ENCODE measurements around the gene CACNA2D4.
"Not testable (repeated sequence)": the region's sequence is repeated elsewhere in the genome, so short reads cannot be mapped to it uniquely, and the experiment has no call there.

Gene CACNA2D4

GRCh38 chr12:1820191-1820895, 98.1 kb downstream of the CACNA2D4 start, which contains the start of gene LRTM2:
TSS of gene LRTM2 (plus strand) at chr12:1820565. CDS start at chr12:1828149, 7,584 bp downstream.
- no peak for TF ChIP-seq ZFX (IDR thresholded peaks at IDR 0.05)
- TF ChIP-seq CTCF (conservative IDR thresholded peaks at IDR 0.05), result no peak
- H3K27ac ChIP-seq, result no peak within 1 kb of the TSS

DNA sequence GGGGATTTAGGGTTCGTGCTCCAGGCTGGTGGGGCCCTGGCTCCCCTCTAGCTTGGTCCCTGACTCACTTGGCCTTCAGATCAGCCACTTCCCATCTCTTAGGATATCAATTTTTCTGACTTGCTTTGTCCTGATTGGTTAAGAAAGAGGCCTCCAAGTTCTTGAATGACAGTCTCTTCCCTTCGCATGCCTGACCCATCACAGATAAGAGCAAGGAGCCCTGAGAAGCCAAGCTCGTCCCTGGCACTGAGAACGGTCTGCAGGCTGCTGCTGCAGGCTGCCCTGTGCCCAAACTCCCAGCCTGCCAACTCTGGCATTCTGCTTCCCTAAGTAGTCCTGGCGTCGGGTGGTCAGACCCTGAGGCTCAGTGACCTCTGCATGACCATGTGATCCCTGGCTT, 98.9 kb downstream of the CACNA2D4 start:
- TF ChIP-seq CTCF (conservative IDR thresholded peaks at IDR 0.05) (no peak), ZFX (IDR thresholded peaks at IDR 0.05) (no peak)

DNA sequence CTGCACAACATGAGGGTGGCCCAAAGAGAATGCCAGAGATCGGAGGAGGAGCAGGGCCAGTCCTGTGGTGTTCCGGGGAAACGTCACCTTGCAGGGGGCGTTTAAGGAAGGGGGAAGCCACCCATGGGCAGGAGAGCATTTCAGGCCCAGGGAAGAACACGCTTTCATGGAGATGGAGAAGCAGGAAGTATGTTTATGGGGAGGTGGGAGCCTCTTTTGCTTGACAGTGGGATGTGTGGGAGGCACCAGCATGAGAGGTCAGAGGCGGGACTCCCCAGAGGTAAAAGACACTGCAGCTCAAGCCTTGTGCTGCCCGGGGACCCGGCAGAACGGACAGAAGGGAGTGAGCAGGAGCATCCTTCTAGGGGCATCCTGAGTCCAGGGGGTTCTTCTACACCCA, 99.4 kb downstream of the CACNA2D4 start:
- no peak overlapping the region for H3K27ac ChIP-seq

More for the DNA sequence above, 98.9 kb downstream of the CACNA2D4 start:
- H3K27ac ChIP-seq, result no peak overlapping the region

DNA sequence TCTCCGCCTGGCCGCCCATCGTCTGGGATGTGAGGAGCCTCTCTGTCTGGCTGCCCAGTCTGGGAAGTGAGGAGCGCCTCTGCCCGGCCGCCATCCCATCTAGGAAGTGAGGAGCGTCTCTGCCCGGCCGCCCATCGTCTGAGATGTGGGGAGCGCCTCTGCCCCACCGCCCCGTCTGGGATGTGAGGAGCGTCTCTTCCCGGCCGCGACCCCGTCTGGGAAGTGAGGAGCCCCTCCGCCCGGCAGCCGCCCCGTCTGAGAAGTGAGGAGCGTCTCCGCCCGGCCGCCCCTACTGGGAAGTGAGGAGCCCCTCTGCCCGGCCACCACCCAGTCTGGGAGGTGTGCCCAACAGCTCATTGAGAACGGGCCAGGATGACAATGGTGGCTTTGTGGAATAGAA, 100.5 kb downstream of the CACNA2D4 start:
- not testable (repeated sequence) for H3K27ac ChIP-seq

More for the DNA sequence above, 99.4 kb downstream of the CACNA2D4 start:
- TF ChIP-seq ZFX (IDR thresholded peaks at IDR 0.05) (no peak), CTCF (conservative IDR thresholded peaks at IDR 0.05) (no peak)

GRCh38 chr12:1816730-1817348, 101.6 kb downstream of the CACNA2D4 start:
- no peak for TF ChIP-seq ZFX (IDR thresholded peaks at IDR 0.05)
- TF ChIP-seq CTCF (conservative IDR thresholded peaks at IDR 0.05), result no peak
- no peak overlapping the region for H3K27ac ChIP-seq

GRCh38 chr12:1815814-1816729, 102.4 kb downstream of the CACNA2D4 start:
- no peak overlapping the region for H3K27ac ChIP-seq
- no peak for TF ChIP-seq ZFX (IDR thresholded peaks at IDR 0.05)
- TF ChIP-seq CTCF (conservative IDR thresholded peaks at IDR 0.05), result no peak

DNA sequence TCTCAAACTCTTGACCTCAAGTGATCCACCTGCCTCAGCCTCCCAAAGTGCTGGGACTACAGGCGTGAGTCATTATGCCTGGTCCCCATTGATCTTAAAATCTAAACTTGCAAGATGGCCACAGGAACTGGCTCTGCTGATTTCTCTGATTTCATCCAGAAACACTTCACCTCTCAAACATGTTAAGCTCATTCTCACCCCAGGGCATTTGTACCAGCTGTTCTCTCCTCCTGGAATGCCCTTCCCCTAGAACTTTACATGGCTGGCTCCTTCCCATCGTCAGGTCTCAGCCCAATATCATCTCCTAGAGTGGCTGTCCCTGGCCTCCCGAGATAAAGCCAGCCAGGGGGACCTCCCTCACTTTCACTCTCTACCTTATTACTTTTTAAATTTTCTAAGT, 103.3 kb downstream of the CACNA2D4 start:
- no peak for TF ChIP-seq ZFX (IDR thresholded peaks at IDR 0.05)
- no peak for TF ChIP-seq CTCF (conservative IDR thresholded peaks at IDR 0.05)
- H3K27ac ChIP-seq, result no peak overlapping the region
